DOHH2 (cell line): ENCODE measurements around the gene PPY.

Experiments used
- H3F3A ChIP-seq: fragments of 200-600 bp; sonication (generic), shearing (Covaris generic); 2 replicates; pipeline ENCODE4 v1.6.0; 2016; ENCODE audit warnings: antibody characterized with exemption, mild to moderate bottlenecking; ENCODE audit not compliant: control insufficient read depth, insufficient read depth
- H3K27ac ChIP-seq: fragments of 200-600 bp; sonication (generic); 2 replicates; pipeline ENCODE4 v1.5.1; 2014; ENCODE audit warnings: low read depth, mild to moderate bottlenecking, low read length, moderate library complexity
- H3K27me3 ChIP-seq: fragments of 200-600 bp; sonication (generic); 2 replicates; pipeline ENCODE4 v1.6.1; 2014; ENCODE audit warnings: mild to moderate bottlenecking, low read length, mixed read lengths; ENCODE audit not compliant: control insufficient read depth
- H3K36me3 ChIP-seq: fragments of 200-600 bp; sonication (generic); 2 replicates; pipeline ENCODE4 v1.6.1; 2014; ENCODE audit warnings: mild to moderate bottlenecking, low read length, moderate library complexity, mixed read lengths; ENCODE audit not compliant: control insufficient read depth
- H3K4me1 ChIP-seq: fragments of 200-600 bp; sonication (generic); 2 replicates; pipeline ENCODE4 v1.6.1; 2014; ENCODE audit warnings: mild to moderate bottlenecking, low read length, mixed read lengths; ENCODE audit not compliant: control insufficient read depth
- H3K4me2 ChIP-seq: fragments of 200-600 bp; sonication (generic); 2 replicates; pipeline ENCODE4 v1.6.0; 2014; ENCODE audit warnings: mild to moderate bottlenecking, low read length, moderate library complexity
- H3K4me3 ChIP-seq: fragments of 200-600 bp; sonication (generic); 2 replicates; pipeline ENCODE4 v1.5.1; 2014; ENCODE audit warnings: mild to moderate bottlenecking, low read length, mixed read lengths
- H3K79me2 ChIP-seq: fragments of 200-600 bp; sonication (generic); 2 replicates; pipeline ENCODE4 v1.6.1; 2014; ENCODE audit warnings: mild to moderate bottlenecking, low read length, mixed read lengths; ENCODE audit not compliant: control insufficient read depth
- H3K9me2 ChIP-seq: fragments of 200-600 bp; sonication (generic); replicated peaks from 2 replicates; pipeline ENCODE4 v1.6.1; 2014; ENCODE audit warnings: mild to moderate bottlenecking, low read length, mixed read lengths; ENCODE audit not compliant: control insufficient read depth
- H3K9me3 ChIP-seq: fragments of 200-600 bp; sonication (generic); 2 replicates; pipeline ENCODE4 v1.6.1; 2014; ENCODE audit warnings: antibody characterized with exemption, low read length, mixed read lengths; ENCODE audit not compliant: control insufficient read depth, insufficient read depth
- H4K20me1 ChIP-seq: fragments of 200-600 bp; sonication (generic); 2 replicates; pipeline ENCODE4 v1.6.0; 2014; ENCODE audit warnings: low read depth, mild to moderate bottlenecking, antibody characterized with exemption, low read length, moderate library complexity; ENCODE audit not compliant: control insufficient read depth, insufficient read depth
- CTCF ChIP-seq: fragments of 200-600 bp; sonication (generic); IDR thresholded peaks from one replicate; pipeline ENCODE4 v1.5.1; 2014; ENCODE audit warnings: antibody characterized with exemption, mild to moderate bottlenecking, low read depth, low read length; ENCODE audit not compliant: poor library complexity, severe bottlenecking
- EZH2phosphoT487 ChIP-seq: fragments of 200-600 bp; sonication (generic); IDR thresholded peaks from 2 replicates; pipeline ENCODE4 v1.6.1; 2017; ENCODE audit warnings: borderline replicate concordance, mild to moderate bottlenecking, antibody characterized with exemption, low read length, moderate library complexity, mixed read lengths

PPY gene

GRCh38 chr17:43916385-43916784 is 25.9 kb downstream of the PPY start:
- Histone ChIP-seq H3K4me1 (peaks cover 11% of the 10 kb centered on the region), H3K4me3 (no peak overlapping the region), H3K36me3 (no peaks in the 10 kb centered on the region), H3K9me2 (no peaks in the 10 kb centered on the region), H3K79me2 (no peaks in the 10 kb centered on the region), H3K9me3 (no peaks in the 10 kb centered on the region), H3K4me2 (no peak overlapping the region), H3F3A (no peaks in the 10 kb centered on the region), H3K27me3 (peaks cover 48% of the 10 kb centered on the region), H3K27ac (no peak overlapping the region), H4K20me1 (no peaks in the 10 kb centered on the region)
- no peak for TF ChIP-seq CTCF
- no peak for TF ChIP-seq EZH2phosphoT487

GRCh38 chr17:43915559-43915958 is 26.7 kb downstream of the PPY start:
- Histone ChIP-seq H3F3A (no peaks in the 10 kb centered on the region), H3K4me3 (no peak overlapping the region), H3K36me3 (no peaks in the 10 kb centered on the region), H3K27me3 (peaks cover 49% of the 10 kb centered on the region), H4K20me1 (no peaks in the 10 kb centered on the region), H3K4me2 (no peak overlapping the region), H3K79me2 (no peaks in the 10 kb centered on the region), H3K27ac (no peak overlapping the region), H3K4me1 (peaks cover 11% of the 10 kb centered on the region), H3K9me2 (no peaks in the 10 kb centered on the region), H3K9me3 (no peaks in the 10 kb centered on the region)
- TF ChIP-seq EZH2phosphoT487, result no peak
- TF ChIP-seq CTCF, result no peak

GRCh38 chr17:43914451-43914850 is 27.8 kb downstream of the PPY start:
- H3K4me3 ChIP-seq, result no peak overlapping the region
- H3K36me3 ChIP-seq, result no peaks in the 10 kb centered on the region
- TF ChIP-seq CTCF, result no peak
- no peak for TF ChIP-seq EZH2phosphoT487
- H3K4me1 ChIP-seq, result peaks cover 11% of the 10 kb centered on the region
- H4K20me1 ChIP-seq, result no peaks in the 10 kb centered on the region
- no peak overlapping the region for H3K4me2 ChIP-seq
- H3F3A ChIP-seq, result no peaks in the 10 kb centered on the region
- no peaks in the 10 kb centered on the region for H3K79me2 ChIP-seq
- peaks cover 55% of the 10 kb centered on the region for H3K27me3 ChIP-seq
- H3K9me3 ChIP-seq, result no peaks in the 10 kb centered on the region
- H3K27ac ChIP-seq, result no peak overlapping the region
- no peaks in the 10 kb centered on the region for H3K9me2 ChIP-seq

- Histone ChIP-seq H3K27ac (no peak overlapping the region), H3K4me1 (peaks cover 11% of the 10 kb centered on the region), H3K36me3 (no peaks in the 10 kb centered on the region), H3K4me2 (no peak overlapping the region), H3K4me3 (no peak overlapping the region), H3K27me3 (peaks cover 54% of the 10 kb centered on the region), H3K9me2 (no peaks in the 10 kb centered on the region), H3K79me2 (no peaks in the 10 kb centered on the region), H4K20me1 (no peaks in the 10 kb centered on the region), H3F3A (no peaks in the 10 kb centered on the region), H3K9me3 (no peaks in the 10 kb centered on the region)
- TF ChIP-seq CTCF (no peak), EZH2phosphoT487 (no peak)
Observed at GRCh38 chr17:43913584-43913983, 28.7 kb downstream of the PPY start.
